Mesendoderm (in vitro differentiated cells): ENCODE results near the gene INPP5B.

ENCODE experiments used
- DNase-seq: peaks from one replicate; pipeline ENCODE4 v3.0.0; 2013
- H2AK5ac ChIP-seq: 2 replicates; pipeline ENCODE4 v1.6.1; 2013; ENCODE audit warnings: low read length, inconsistent platforms
- H2BK120ac ChIP-seq: 2 replicates; pipeline ENCODE4 v1.6.1; 2013; ENCODE audit warnings: low read depth, mild to moderate bottlenecking, low read length, moderate library complexity, mixed read lengths
- H2BK15ac ChIP-seq: replicated peaks from 2 replicates; pipeline ENCODE4 v1.6.1; 2013; ENCODE audit warnings: low read depth, mild to moderate bottlenecking, moderate library complexity
- H2BK5ac ChIP-seq: 2 replicates; pipeline ENCODE4 v1.6.1; 2013; ENCODE audit warnings: low read length, inconsistent platforms
- H3K18ac ChIP-seq: 2 replicates; pipeline ENCODE4 v1.6.1; 2013; ENCODE audit warnings: mild to moderate bottlenecking, low read length, mixed read lengths
- H3K23ac ChIP-seq: one replicate; pipeline ENCODE4 v1.6.1; 2013; ENCODE audit warnings: low read length
- H3K27ac ChIP-seq: 2 replicates; pipeline ENCODE4 v1.5.1; 2013; ENCODE audit warnings: low read depth, mild to moderate bottlenecking, inconsistent platforms, low read length, moderate library complexity
- H3K27me3 ChIP-seq: 2 replicates; pipeline ENCODE4 v1.6.1; 2013; ENCODE audit warnings: low read length, control low read depth, mild to moderate bottlenecking, inconsistent platforms; ENCODE audit not compliant: insufficient read depth, poor library complexity
- H3K36me3 ChIP-seq: 2 replicates; pipeline ENCODE4 v1.6.1; 2013; ENCODE audit warnings: low read length, inconsistent platforms; ENCODE audit not compliant: control insufficient read depth, insufficient read depth
- H3K4ac ChIP-seq: one replicate; pipeline ENCODE4 v1.6.1; 2013; ENCODE audit warnings: low read depth, mild to moderate bottlenecking, low read length, moderate library complexity
- H3K4me1 ChIP-seq: 2 replicates; pipeline ENCODE4 v1.6.1; 2013; ENCODE audit warnings: low read depth, low read length, inconsistent platforms; ENCODE audit not compliant: control insufficient read depth
- H3K4me2 ChIP-seq: 2 replicates; pipeline ENCODE4 v1.6.1; 2013; ENCODE audit warnings: low read length
- H3K4me3 ChIP-seq: 2 replicates; pipeline ENCODE4 v1.5.1; 2013; ENCODE audit warnings: mild to moderate bottlenecking, low read length
- H3K56ac ChIP-seq: one replicate; pipeline ENCODE4 v1.6.1; 2013; ENCODE audit warnings: low read length
- H3K79me1 ChIP-seq: 2 replicates; pipeline ENCODE4 v1.6.1; 2013; ENCODE audit warnings: low read length, inconsistent platforms
- H3K79me2 ChIP-seq: 2 replicates; pipeline ENCODE4 v1.6.1; 2013; ENCODE audit warnings: mild to moderate bottlenecking, low read length; ENCODE audit not compliant: control insufficient read depth, insufficient read depth
- H3K9ac ChIP-seq: 2 replicates; pipeline ENCODE4 v1.6.1; 2013; ENCODE audit warnings: low read length, inconsistent platforms
- H4K5ac ChIP-seq: one replicate; pipeline ENCODE4 v1.6.1; 2013; ENCODE audit warnings: low read length
- H4K8ac ChIP-seq: one replicate; pipeline ENCODE4 v1.6.1; 2013; ENCODE audit warnings: low read depth, mild to moderate bottlenecking, control low read depth, low read length, moderate library complexity
- WGBS: extraction: QIAGEN DNeasy Blood & Tissue Kit; methylation state at CpG from one replicate; pipeline ENCODE4 v1.1.7; 2013; ENCODE audit warnings: low lambda C conversion rate, missing lambda C conversion rate; ENCODE audit not compliant: insufficient coverage; ENCODE audit errors: extremely low coverage; 5-methylcytosine and 5-hydroxymethylcytosine counted together

Gene INPP5B

GRCh38 chr1:37951783-37952624 is 5.2 kb upstream of the INPP5B start:
- H3K4ac ChIP-seq: no peak overlapping the region
- H2BK5ac ChIP-seq: no peak overlapping the region
- H2BK120ac ChIP-seq: no peak overlapping the region
- no peak overlapping the region for H4K8ac ChIP-seq
- H3K4me3 ChIP-seq: no peak overlapping the region
- WGBS: no CpG with 5 or more reads among the region's 4 CpGs
- H2BK15ac ChIP-seq: no peak overlapping the region
- H4K5ac ChIP-seq: no peak overlapping the region
- no peaks in the 10 kb centered on the region for H3K79me2 ChIP-seq
- no peaks in the 10 kb centered on the region for H3K27me3 ChIP-seq
- no peak overlapping the region for H2AK5ac ChIP-seq
- DNase-seq: no peak
- no peak overlapping the region for H3K18ac ChIP-seq
- no peaks in the 10 kb centered on the region for H3K79me1 ChIP-seq
- H3K56ac ChIP-seq: no peak overlapping the region
- H3K36me3 ChIP-seq: no peaks in the 10 kb centered on the region
- no peak overlapping the region for H3K9ac ChIP-seq
- no peak overlapping the region for H3K27ac ChIP-seq
- no peak overlapping the region for H3K23ac ChIP-seq
- no peaks in the 10 kb centered on the region for H3K4me1 ChIP-seq
- H3K4me2 ChIP-seq: no peak overlapping the region

DNA sequence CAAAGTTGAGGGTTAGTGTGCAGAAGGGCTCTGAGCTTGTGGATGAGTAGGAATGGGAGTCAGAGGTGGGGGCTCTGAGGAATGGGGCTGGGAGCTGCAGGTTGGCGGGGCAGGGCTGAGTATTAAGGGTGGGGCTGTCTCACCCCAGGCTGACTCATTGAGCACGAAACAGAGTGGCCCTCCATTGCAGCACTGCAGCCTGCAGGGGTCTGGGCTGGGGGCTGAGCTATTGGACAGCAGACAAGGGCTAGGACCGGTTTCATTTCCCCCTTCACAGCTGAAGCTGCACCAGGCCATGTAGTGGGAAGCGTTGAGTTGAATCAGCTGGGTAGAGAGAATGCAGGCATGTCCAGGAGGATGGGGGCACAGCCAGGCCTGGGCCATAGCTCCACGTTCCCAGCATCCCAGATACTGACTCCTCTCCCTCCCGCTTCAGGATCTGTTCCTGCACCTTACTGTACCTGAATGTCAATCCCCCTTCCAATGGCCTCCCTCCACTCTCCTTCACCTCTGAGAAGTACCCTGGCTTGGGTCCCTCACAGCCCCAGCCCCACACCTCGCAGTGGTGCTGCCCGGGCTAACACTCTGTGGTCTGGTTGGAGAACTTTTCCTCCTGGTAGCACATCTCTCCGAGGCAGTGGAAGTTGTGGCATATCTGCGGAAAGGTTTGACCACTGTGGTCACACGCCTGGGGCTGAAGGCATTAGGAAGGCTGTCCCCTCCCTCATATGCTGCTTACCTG is 4.4 kb upstream of the INPP5B start:
- no peak overlapping the region for H3K18ac ChIP-seq
- H3K9ac ChIP-seq: no peak overlapping the region
- no peak overlapping the region for H3K4me2 ChIP-seq
- H4K5ac ChIP-seq: no peak overlapping the region
- H2BK15ac ChIP-seq: no peak overlapping the region
- H3K56ac ChIP-seq: no peak overlapping the region
- H3K4me1 ChIP-seq: no peaks in the 10 kb centered on the region
- H2BK5ac ChIP-seq: no peak overlapping the region
- H3K36me3 ChIP-seq: no peaks in the 10 kb centered on the region
- H3K27me3 ChIP-seq: no peaks in the 10 kb centered on the region
- no CpG with 5 or more reads among the region's 11 CpGs for WGBS
- H3K79me2 ChIP-seq: no peaks in the 10 kb centered on the region
- H3K27ac ChIP-seq: no peak overlapping the region
- H3K4ac ChIP-seq: no peak overlapping the region
- H2AK5ac ChIP-seq: no peak overlapping the region
- H3K4me3 ChIP-seq: no peak overlapping the region
- H4K8ac ChIP-seq: no peak overlapping the region
- DNase-seq: no peak
- H3K23ac ChIP-seq: no peak overlapping the region
- H2BK120ac ChIP-seq: no peak overlapping the region
- no peaks in the 10 kb centered on the region for H3K79me1 ChIP-seq

DNA sequence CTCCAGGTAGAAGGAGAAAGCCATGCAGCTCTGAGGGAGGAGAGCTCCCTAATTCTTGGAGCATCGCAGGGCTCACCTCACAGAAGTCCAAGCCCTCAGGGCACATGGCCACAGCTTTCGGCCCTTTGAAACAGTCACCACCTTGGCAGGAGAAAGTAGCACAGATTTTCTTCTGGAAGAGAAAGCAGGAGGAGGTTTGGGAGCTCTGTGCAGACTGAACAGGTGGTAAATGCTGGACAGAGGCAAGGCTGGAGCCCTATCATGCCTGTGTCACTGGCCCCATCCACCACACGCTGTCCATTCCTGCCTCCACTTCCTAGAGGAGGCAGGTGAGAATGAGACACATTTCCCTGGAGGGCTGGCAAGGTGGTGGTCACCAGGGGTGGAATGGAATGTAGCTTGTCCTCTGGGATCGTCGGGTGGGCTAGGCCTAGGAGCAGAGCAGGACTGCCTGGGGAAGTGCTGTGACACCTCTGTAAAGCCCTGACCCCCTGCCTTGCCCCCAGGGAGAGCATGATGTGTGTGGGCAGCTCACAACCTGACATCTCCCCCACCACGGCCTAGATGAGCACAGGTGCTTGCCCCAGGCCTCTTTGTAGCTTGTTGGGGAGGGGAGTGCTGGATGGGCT is 2.8 kb upstream of the INPP5B start:
- H3K4me2 ChIP-seq: no peak overlapping the region
- H3K27ac ChIP-seq: no peak overlapping the region
- no peaks in the 10 kb centered on the region for H3K27me3 ChIP-seq
- WGBS: no CpG with 5 or more reads among the region's 6 CpGs
- H2AK5ac ChIP-seq: no peak overlapping the region
- H2BK120ac ChIP-seq: no peak overlapping the region
- H3K9ac ChIP-seq: no peak overlapping the region
- H3K4me3 ChIP-seq: no peak overlapping the region
- H3K18ac ChIP-seq: no peak overlapping the region
- H3K23ac ChIP-seq: no peak overlapping the region
- H3K4ac ChIP-seq: no peak overlapping the region
- no peaks in the 10 kb centered on the region for H3K79me1 ChIP-seq
- H3K79me2 ChIP-seq: no peaks in the 10 kb centered on the region
- no peaks in the 10 kb centered on the region for H3K4me1 ChIP-seq
- DNase-seq: no peak
- no peak overlapping the region for H4K8ac ChIP-seq
- H3K36me3 ChIP-seq: no peaks in the 10 kb centered on the region
- H2BK5ac ChIP-seq: no peak overlapping the region
- H4K5ac ChIP-seq: peak overlapping the region; percentile 16
- H2BK15ac ChIP-seq: no peak overlapping the region
- no peak overlapping the region for H3K56ac ChIP-seq

DNA sequence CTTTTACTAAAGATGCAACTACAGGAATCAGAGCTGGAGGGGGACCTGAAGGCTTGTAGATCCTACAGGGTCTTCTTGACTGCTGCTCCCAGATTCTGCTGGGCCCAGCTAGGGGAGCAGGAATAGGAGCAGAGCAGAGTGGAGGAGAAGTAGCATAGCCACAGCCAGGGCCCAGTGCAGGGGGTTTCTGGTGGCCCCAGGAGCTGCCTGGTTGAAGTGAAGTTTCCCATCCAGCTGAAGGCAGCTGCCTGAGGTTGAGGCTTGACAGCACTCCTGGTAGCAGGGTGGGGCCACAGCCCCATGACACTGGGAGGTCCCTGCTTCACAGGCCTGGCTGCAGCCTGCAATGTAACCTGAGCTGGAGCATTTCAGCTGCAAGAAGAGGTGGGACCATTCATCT is 2.0 kb upstream of the INPP5B start:
- no peak overlapping the region for H3K18ac ChIP-seq
- H3K79me1 ChIP-seq: no peaks in the 10 kb centered on the region
- no peak overlapping the region for H4K5ac ChIP-seq
- no peaks in the 10 kb centered on the region for H3K79me2 ChIP-seq
- H3K9ac ChIP-seq: no peak overlapping the region
- no peaks in the 10 kb centered on the region for H3K27me3 ChIP-seq
- no peak overlapping the region for H3K4me3 ChIP-seq
- H2BK5ac ChIP-seq: no peak overlapping the region
- H3K4me1 ChIP-seq: no peaks in the 10 kb centered on the region
- H2BK15ac ChIP-seq: no peak overlapping the region
- no peak overlapping the region for H2BK120ac ChIP-seq
- no peak overlapping the region for H3K4me2 ChIP-seq
- H3K56ac ChIP-seq: no peak overlapping the region
- DNase-seq: no peak
- H3K27ac ChIP-seq: no peak overlapping the region
- H3K36me3 ChIP-seq: no peaks in the 10 kb centered on the region
- H3K4ac ChIP-seq: no peak overlapping the region
- no peak overlapping the region for H2AK5ac ChIP-seq
- no peak overlapping the region for H4K8ac ChIP-seq
- H3K23ac ChIP-seq: no peak overlapping the region

GRCh38 chr1:37948166-37948565 is 1.3 kb upstream of the INPP5B start:
- Histone ChIP-seq H3K27me3 (no peaks in the 10 kb centered on the region), H3K18ac (no peak overlapping the region), H4K8ac (no peak overlapping the region)

More at GRCh38 chr1:37948166-37948565, 1.3 kb upstream of the INPP5B start:
- WGBS: no CpG with 5 or more reads among the region's 2 CpGs
- Histone ChIP-seq H3K79me1 (no peaks in the 10 kb centered on the region), H2BK120ac (no peak overlapping the region), H3K27ac (no peak overlapping the region), H3K4me2 (no peak overlapping the region), H3K4me3 (no peak overlapping the region), H3K79me2 (no peaks in the 10 kb centered on the region), H3K56ac (no peak overlapping the region), H2AK5ac (no peak overlapping the region), H3K4me1 (no peaks in the 10 kb centered on the region), H2BK5ac (no peak overlapping the region), H4K5ac (no peak overlapping the region), H3K36me3 (no peaks in the 10 kb centered on the region), H3K9ac (no peak overlapping the region), H3K4ac (no peak overlapping the region), H2BK15ac (no peak overlapping the region), H3K23ac (no peak overlapping the region)
- DNase-seq: no peak
